Karpas-422 (cell line): ENCODE data around the gene ISLR. TPM values are rescaled to one million over a fixed set of nuclear protein-coding genes. Genes with fewer than 3 reads are reported as not detected.

Source experiments
- DNase-seq: peaks from one replicate; pipeline ENCODE4 v3.0.0-alpha.2; 2015
- H2AFZ ChIP-seq: fragments of 200-600 bp; sonication (generic); 2 replicates; pipeline ENCODE4 v1.6.1; 2014; ENCODE audit warnings: antibody characterized with exemption, low read length, mixed read lengths
- H3K27ac ChIP-seq: fragments of 200-600 bp; sonication (generic); 2 replicates; pipeline ENCODE4 v1.5.1; 2014; ENCODE audit warnings: mild to moderate bottlenecking, low read length, moderate library complexity
- H3K27me3 ChIP-seq: fragments of 200-600 bp; sonication (generic); 2 replicates; pipeline ENCODE4 v1.6.1; 2014; ENCODE audit warnings: low read length, mixed read lengths
- H3K36me3 ChIP-seq: fragments of 200-600 bp; sonication (generic); 2 replicates; pipeline ENCODE4 v1.6.1; 2014; ENCODE audit warnings: low read length, mixed read lengths; ENCODE audit not compliant: insufficient read depth
- H3K4me1 ChIP-seq: fragments of 200-600 bp; sonication (generic); 2 replicates; pipeline ENCODE4 v1.6.1; 2014; ENCODE audit warnings: mild to moderate bottlenecking, low read length, mixed read lengths
- H3K4me2 ChIP-seq: fragments of 200-600 bp; sonication (generic); 2 replicates; pipeline ENCODE4 v1.6.1; 2014; ENCODE audit warnings: low read length, low read depth, mild to moderate bottlenecking; ENCODE audit not compliant: poor library complexity, severe bottlenecking
- H3K4me3 ChIP-seq: fragments of 200-600 bp; sonication (generic); 2 replicates; pipeline ENCODE4 v1.5.1; 2014; ENCODE audit warnings: mild to moderate bottlenecking, antibody characterized with exemption, low read length, mixed read lengths
- H3K79me2 ChIP-seq: fragments of 200-600 bp; sonication (generic); 2 replicates; pipeline ENCODE4 v1.6.1; 2014; ENCODE audit warnings: mild to moderate bottlenecking, low read length, mixed read lengths
- H3K9ac ChIP-seq: fragments of 200-600 bp; sonication (generic); 2 replicates; pipeline ENCODE4 v1.6.0; 2014; ENCODE audit warnings: low read length
- H3K9me2 ChIP-seq: fragments of 200-600 bp; sonication (generic), shearing (Covaris generic); replicated peaks from 2 replicates; pipeline ENCODE4 v1.6.0; 2014; ENCODE audit warnings: mild to moderate bottlenecking, low read length, moderate library complexity; ENCODE audit not compliant: insufficient read depth
- H3K9me3 ChIP-seq: fragments of 300-700, 200-600 bp; sonication (generic); 2 replicates; pipeline ENCODE4 v1.6.1; 2014; ENCODE audit warnings: low read length, mixed read lengths
- H4K20me1 ChIP-seq: fragments of 200-600 bp; sonication (generic); 2 replicates; pipeline ENCODE4 v1.6.1; 2014; ENCODE audit warnings: mild to moderate bottlenecking, antibody characterized with exemption, low read length, low read depth; ENCODE audit not compliant: insufficient read depth
- total RNA-seq: library from RNA; depleted of rRNA; stranded (reverse); fragments of >200 nt; shearing (Covaris generic); gene quantifications from 2 replicates; pipeline ENCODE4 v1.2.3, GENCODE V29; 2014; ENCODE audit warnings: low replicate concordance

The ISLR gene
- total RNA-seq, 1 experiment from 2014 or later = not detected

- Histone ChIP-seq H3K36me3 (no peaks in the 10 kb centered on the region), H3K27ac (no peak overlapping the region), H3K4me2 (no peak overlapping the region), H3K4me1 (no peaks in the 10 kb centered on the region), H3K9me3 (no peaks in the 10 kb centered on the region), H3K79me2 (no peaks in the 10 kb centered on the region), H2AFZ (no peak overlapping the region), H3K9ac (no peak overlapping the region), H3K27me3 (no peaks in the 10 kb centered on the region), H3K4me3 (no peak overlapping the region), H3K9me2 (no peaks in the 10 kb centered on the region), H4K20me1 (no peaks in the 10 kb centered on the region)
- no peak for DNase-seq
Measured at GRCh38 chr15:74179983-74180880, 6.7 kb downstream of the ISLR start.

GRCh38 chr15:74180881-74181602, 7.5 kb downstream of the ISLR start:
- Histone ChIP-seq H3K4me3 (no peak overlapping the region), H3K79me2 (no peaks in the 10 kb centered on the region)

GRCh38 chr15:74182131-74182530, 8.6 kb downstream of the ISLR start:
- Histone ChIP-seq H3K79me2 (no peaks in the 10 kb centered on the region), H3K9me2 (no peaks in the 10 kb centered on the region), H3K4me1 (no peaks in the 10 kb centered on the region), H3K9me3 (no peaks in the 10 kb centered on the region), H3K27ac (no peak overlapping the region), H3K9ac (no peak overlapping the region), H3K4me2 (no peak overlapping the region), H3K27me3 (no peaks in the 10 kb centered on the region), H2AFZ (no peak overlapping the region), H4K20me1 (no peaks in the 10 kb centered on the region), H3K4me3 (no peak overlapping the region), H3K36me3 (no peaks in the 10 kb centered on the region)
- DNase-seq = no peak

More at GRCh38 chr15:74180881-74181602, 7.5 kb downstream of the ISLR start:
- Histone ChIP-seq H3K27ac (no peak overlapping the region), H3K4me1 (no peaks in the 10 kb centered on the region), H3K9me3 (no peaks in the 10 kb centered on the region), H3K9me2 (no peaks in the 10 kb centered on the region), H2AFZ (no peak overlapping the region), H4K20me1 (no peaks in the 10 kb centered on the region), H3K9ac (no peak overlapping the region), H3K36me3 (no peaks in the 10 kb centered on the region), H3K27me3 (no peaks in the 10 kb centered on the region), H3K4me2 (no peak overlapping the region)
- DNase-seq = no peak

- Histone ChIP-seq H3K4me1 (no peaks in the 10 kb centered on the region), H2AFZ (no peak overlapping the region), H4K20me1 (no peaks in the 10 kb centered on the region), H3K9me3 (no peaks in the 10 kb centered on the region), H3K4me3 (no peak overlapping the region), H3K4me2 (no peak overlapping the region), H3K27me3 (no peaks in the 10 kb centered on the region), H3K36me3 (no peaks in the 10 kb centered on the region), H3K9me2 (no peaks in the 10 kb centered on the region), H3K79me2 (no peaks in the 10 kb centered on the region), H3K27ac (no peak overlapping the region), H3K9ac (no peak overlapping the region)
- DNase-seq = no peak
Measured at GRCh38 chr15:74184582-74185091, 11.1 kb downstream of the ISLR start.

GRCh38 chr15:74185710-74186348, 12.3 kb downstream of the ISLR start:
- Histone ChIP-seq H3K9me2 (no peaks in the 10 kb centered on the region), H3K36me3 (no peaks in the 10 kb centered on the region), H3K4me3 (no peak overlapping the region), H3K27me3 (no peaks in the 10 kb centered on the region), H2AFZ (no peak overlapping the region), H3K4me1 (no peaks in the 10 kb centered on the region), H3K27ac (no peak overlapping the region), H3K79me2 (no peaks in the 10 kb centered on the region), H4K20me1 (no peaks in the 10 kb centered on the region), H3K9ac (no peak overlapping the region), H3K4me2 (no peak overlapping the region), H3K9me3 (no peaks in the 10 kb centered on the region)
- DNase-seq = no peak

- no peaks in the 10 kb centered on the region for H3K36me3 ChIP-seq
- no peak overlapping the region for H3K9ac ChIP-seq
- no peaks in the 10 kb centered on the region for H3K27me3 ChIP-seq
- H3K4me2 ChIP-seq = no peak overlapping the region
- no peak overlapping the region for H3K27ac ChIP-seq
- H2AFZ ChIP-seq = no peak overlapping the region
- H3K4me1 ChIP-seq = no peaks in the 10 kb centered on the region
- no peak for DNase-seq
- H3K9me3 ChIP-seq = no peaks in the 10 kb centered on the region
- H3K79me2 ChIP-seq = no peaks in the 10 kb centered on the region
- no peak overlapping the region for H3K4me3 ChIP-seq
- H4K20me1 ChIP-seq = no peaks in the 10 kb centered on the region
- H3K9me2 ChIP-seq = no peaks in the 10 kb centered on the region
Measured at GRCh38 chr15:74188216-74188615, 14.7 kb downstream of the ISLR start.

GRCh38 chr15:74191798-74192197, 18.3 kb downstream of the ISLR start:
- Histone ChIP-seq H3K4me3 (no peak overlapping the region), H3K4me2 (no peak overlapping the region), H3K9me2 (no peaks in the 10 kb centered on the region), H3K27ac (no peak overlapping the region), H3K4me1 (no peaks in the 10 kb centered on the region), H4K20me1 (no peaks in the 10 kb centered on the region), H3K36me3 (no peaks in the 10 kb centered on the region), H3K9ac (no peak overlapping the region), H2AFZ (no peak overlapping the region), H3K27me3 (no peaks in the 10 kb centered on the region), H3K79me2 (no peaks in the 10 kb centered on the region), H3K9me3 (no peaks in the 10 kb centered on the region)
- no peak for DNase-seq

- no peak overlapping the region for H3K4me2 ChIP-seq
- H3K9me2 ChIP-seq = no peaks in the 10 kb centered on the region
- H3K27me3 ChIP-seq = no peaks in the 10 kb centered on the region
- H4K20me1 ChIP-seq = no peaks in the 10 kb centered on the region
- no peaks in the 10 kb centered on the region for H3K79me2 ChIP-seq
- no peak for DNase-seq
- no peaks in the 10 kb centered on the region for H3K4me1 ChIP-seq
- no peak overlapping the region for H3K27ac ChIP-seq
- H3K9ac ChIP-seq = no peak overlapping the region
- H3K36me3 ChIP-seq = no peaks in the 10 kb centered on the region
- no peak overlapping the region for H3K4me3 ChIP-seq
- H3K9me3 ChIP-seq = no peaks in the 10 kb centered on the region
- no peak overlapping the region for H2AFZ ChIP-seq
Measured at GRCh38 chr15:74192751-74193150, 19.2 kb downstream of the ISLR start.
